CD14-positive monocyte (primary cell): ENCODE results near the gene C2orf76. TPM values are rescaled to one million over a fixed set of nuclear protein-coding genes. Genes with fewer than 3 reads are reported as not detected.

Experiments used
- DNase-seq, 3 donors: peaks; one replicate each; pipeline ENCODE4 v3.0.0-alpha.2; 2011 to 2022
- H2AFZ ChIP-seq: 2 replicates; pipeline ENCODE4 v1.6.0; 2012; ENCODE audit warnings: mild to moderate bottlenecking, low read depth, low read length, inconsistent platforms; ENCODE audit not compliant: insufficient read depth, poor library complexity, severe bottlenecking
- H3K27ac ChIP-seq, 2 donors: 1 replicate in 1 of 2; 2 replicates in 1 of 2; pipeline ENCODE4 v1.5.1; 2012 to 2013; ENCODE audit warnings: low read length in 2 of 2, control low read depth in 1 of 2, inconsistent platforms in 1 of 2, low read depth in 1 of 2, mild to moderate bottlenecking in 1 of 2
- H3K27me3 ChIP-seq, 2 donors: one replicate each; pipeline versions ENCODE4 v1.6.0 to v1.6.1; 2011 to 2013; ENCODE audit warnings: low read length in 2 of 2; ENCODE audit not compliant: control insufficient read depth in 2 of 2, insufficient read depth in 2 of 2
- H3K36me3 ChIP-seq, 2 donors: replicated peaks in 1 of 2; 1 replicate in 1 of 2; 2 replicates in 1 of 2; pipeline versions ENCODE4 v1.5.1 to v1.6.1; 2012 to 2013; ENCODE audit warnings: low read length in 2 of 2, control low read depth in 1 of 2, inconsistent platforms in 1 of 2, mild to moderate bottlenecking in 1 of 2; ENCODE audit not compliant: insufficient read depth in 2 of 2, control insufficient read depth in 1 of 2
- H3K4me1 ChIP-seq, 2 donors: 1 replicate in 1 of 2; 2 replicates in 1 of 2; pipeline versions ENCODE4 v1.5.1 to v1.6.1; 2012 to 2013; ENCODE audit warnings: low read length in 2 of 2, control low read depth in 1 of 2, inconsistent platforms in 1 of 2, mild to moderate bottlenecking in 1 of 2, moderate library complexity in 1 of 2; ENCODE audit not compliant: insufficient read depth in 2 of 2, control insufficient read depth in 1 of 2
- H3K4me2 ChIP-seq: replicated peaks from 2 replicates; pipeline ENCODE3; 2012; ENCODE audit warnings: low read length, moderate library complexity, mild to moderate bottlenecking; ENCODE audit not compliant: poor library complexity, severe bottlenecking; ENCODE audit errors: extremely low read depth
- H3K4me3 ChIP-seq, 3 experiments: fragments of 200-600 bp in 1 of 3; sonication (generic) in 1 of 3; replicated peaks in 1 of 3; 1 replicate in 2 of 3; 2 replicates in 1 of 3; pipeline ENCODE4 v1.5.1; 2011 to 2013; ENCODE audit warnings: low read length in 3 of 3, mild to moderate bottlenecking in 3 of 3, control low read depth in 2 of 3, low read depth in 2 of 3, inconsistent platforms in 1 of 3, moderate library complexity in 1 of 3
- H3K79me2 ChIP-seq: 2 replicates; pipeline ENCODE4 v1.6.0; 2012; ENCODE audit warnings: mild to moderate bottlenecking, control low read depth, inconsistent platforms, low read length, moderate library complexity; ENCODE audit not compliant: insufficient read depth
- H3K9ac ChIP-seq: 2 replicates; pipeline ENCODE4 v1.6.0; 2017; ENCODE audit warnings: low read length, mild to moderate bottlenecking; ENCODE audit not compliant: insufficient read depth, poor library complexity, severe bottlenecking
- H3K9me3 ChIP-seq, 2 donors: replicated peaks in 1 of 2; 1 replicate in 1 of 2; 2 replicates in 1 of 2; pipeline versions ENCODE4 v1.5.1 to v1.6.1; 2012 to 2013; ENCODE audit warnings: low read length in 2 of 2, control low read depth in 1 of 2; ENCODE audit not compliant: control insufficient read depth in 1 of 2, insufficient read depth in 1 of 2
- H4K20me1 ChIP-seq: 2 replicates; pipeline ENCODE4 v1.6.0; 2012; ENCODE audit warnings: mild to moderate bottlenecking, low read length, control low read depth, moderate library complexity; ENCODE audit not compliant: insufficient read depth
- H3K27ac Mint-ChIP-seq, 7 donors: one replicate each; pipeline ENCODE4 v1.8.0; 2020; ENCODE audit warnings: mild to moderate bottlenecking in 7 of 7, mixed read lengths in 7 of 7, moderate library complexity in 6 of 7, inconsistent platforms in 2 of 7
- H3K27me3 Mint-ChIP-seq, 3 donors: one replicate each; pipeline ENCODE4 v1.8.0; 2021 to 2022; ENCODE audit warnings: low read depth in 3 of 3, mild to moderate bottlenecking in 3 of 3, mixed read lengths in 3 of 3, moderate library complexity in 3 of 3, inconsistent platforms in 1 of 3
- H3K36me3 Mint-ChIP-seq, 2 donors: one replicate each; pipeline ENCODE4 v1.8.0; 2020; ENCODE audit warnings: mixed read lengths in 2 of 2, inconsistent platforms in 1 of 2, mild to moderate bottlenecking in 1 of 2
- H3K4me1 Mint-ChIP-seq: one replicate; pipeline ENCODE4 v1.8.0; 2020; ENCODE audit warnings: mild to moderate bottlenecking, mixed read lengths
- H3K4me3 Mint-ChIP-seq, 2 donors: one replicate each; pipeline ENCODE4 v1.8.0; 2020; ENCODE audit warnings: mild to moderate bottlenecking in 2 of 2, mixed read lengths in 2 of 2, moderate library complexity in 1 of 2
- H3K9me3 Mint-ChIP-seq, 7 donors: one replicate each; pipeline ENCODE4 v1.8.0; 2020 to 2022; ENCODE audit warnings: mixed read lengths in 7 of 7, mild to moderate bottlenecking in 6 of 7, moderate library complexity in 6 of 7, inconsistent platforms in 2 of 7
- WGBS: methylation state at CpG from one replicate; pipeline ENCODE4 v1.1.5; 2013; ENCODE audit warnings: missing lambda C conversion rate; ENCODE audit not compliant: insufficient coverage; 5-methylcytosine and 5-hydroxymethylcytosine counted together
- intact Hi-C, 2 donors: fragments of 100-400 bp; cut with micrococcal nuclease; formaldehyde crosslinking; loops; one replicate each; pipeline versions ENCODE4 v1.15.0 to v1.15.1; 2023
- polyA plus RNA-seq, 3 donors: library from polyadenylated mRNA; depleted of rRNA in 1 of 3; unstranded in 2 of 3; stranded (reverse) in 1 of 3; fragments of 300-500 nt in 2 of 3; fragments of >200 nt in 1 of 3; fragmentation: Illumina TruSeq in 2 of 3; gene quantifications; 1 replicate in 2 of 3; 2 replicates in 1 of 3; pipeline ENCODE4 v1.2.3, GENCODE V29; 2012 to 2021
- TF ChIP-seq, protein P1 (sequence below): fragments of 200-600 bp; IDR thresholded peaks from one replicate; pipeline ENCODE4 v1.8.0; 2022; ENCODE audit warnings: antibody characterized with exemption, mild to moderate bottlenecking

C2orf76 gene
- polyA plus RNA-seq, 3 donors = 9.7 to 32.5 (median 31.0) TPM

DNA sequence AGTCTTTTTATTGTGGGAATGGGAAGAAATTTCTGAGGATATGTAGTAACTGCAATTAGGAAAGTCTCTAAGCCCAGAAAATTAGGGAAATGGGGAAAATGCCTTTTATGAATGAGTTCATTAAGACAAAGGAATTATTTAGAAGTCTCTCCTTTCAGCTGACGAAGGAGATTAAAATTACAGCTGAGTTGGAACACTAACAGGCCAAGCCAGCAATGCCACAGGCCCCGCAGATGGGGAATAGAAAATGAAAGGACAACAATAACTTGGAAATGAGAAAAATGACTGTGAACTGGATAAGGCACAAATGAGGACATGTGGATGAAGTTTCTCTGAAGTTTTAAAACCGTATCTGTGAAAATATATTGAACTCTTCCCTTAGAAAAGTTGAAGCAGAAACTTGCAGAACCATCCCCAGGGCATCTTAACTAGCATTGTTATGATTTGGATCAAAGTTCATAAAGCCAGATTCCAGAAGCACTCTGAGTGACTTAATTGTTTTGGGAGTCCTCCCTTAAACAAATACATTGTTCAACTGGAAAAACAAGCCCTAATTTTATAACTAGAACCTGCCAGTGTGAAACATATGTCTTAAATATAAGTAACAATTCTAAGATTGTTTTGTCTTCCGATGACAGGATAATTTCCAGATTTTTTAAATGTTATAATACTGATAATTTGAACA is 51.3 kb downstream of the C2orf76 start:
- no peak for DNase-seq
- no peak overlapping the region for H3K4me3 Mint-ChIP-seq
- H3K9ac ChIP-seq = no peak overlapping the region
- H3K4me2 ChIP-seq = no peak overlapping the region
- peaks cover 0 to 1% (median 0%) of the 10 kb centered on the region in 3 donors for H3K27me3 Mint-ChIP-seq
- H3K79me2 ChIP-seq = no peaks in the 10 kb centered on the region
- H3K27ac Mint-ChIP-seq = peak overlapping the region in 1 of 7 donors; percentile 40
- H3K4me3 ChIP-seq = no peak overlapping the region
- intact Hi-C loops = no loop called here
- no peaks in the 10 kb centered on the region for H4K20me1 ChIP-seq
- no peaks in the 10 kb centered on the region for H3K36me3 ChIP-seq
- no peak overlapping the region for H2AFZ ChIP-seq
- no peaks in the 10 kb centered on the region for H3K27me3 ChIP-seq
- H3K4me1 Mint-ChIP-seq = no peaks in the 10 kb centered on the region
- no peaks in the 10 kb centered on the region for H3K4me1 ChIP-seq
- WGBS = no CpG with 5 or more reads among the region's 4 CpGs
- no peaks in the 10 kb centered on the region for H3K9me3 Mint-ChIP-seq
- no peak overlapping the region for H3K27ac ChIP-seq
- H3K9me3 ChIP-seq = no peaks in the 10 kb centered on the region
- TF ChIP-seq, protein P1, sequence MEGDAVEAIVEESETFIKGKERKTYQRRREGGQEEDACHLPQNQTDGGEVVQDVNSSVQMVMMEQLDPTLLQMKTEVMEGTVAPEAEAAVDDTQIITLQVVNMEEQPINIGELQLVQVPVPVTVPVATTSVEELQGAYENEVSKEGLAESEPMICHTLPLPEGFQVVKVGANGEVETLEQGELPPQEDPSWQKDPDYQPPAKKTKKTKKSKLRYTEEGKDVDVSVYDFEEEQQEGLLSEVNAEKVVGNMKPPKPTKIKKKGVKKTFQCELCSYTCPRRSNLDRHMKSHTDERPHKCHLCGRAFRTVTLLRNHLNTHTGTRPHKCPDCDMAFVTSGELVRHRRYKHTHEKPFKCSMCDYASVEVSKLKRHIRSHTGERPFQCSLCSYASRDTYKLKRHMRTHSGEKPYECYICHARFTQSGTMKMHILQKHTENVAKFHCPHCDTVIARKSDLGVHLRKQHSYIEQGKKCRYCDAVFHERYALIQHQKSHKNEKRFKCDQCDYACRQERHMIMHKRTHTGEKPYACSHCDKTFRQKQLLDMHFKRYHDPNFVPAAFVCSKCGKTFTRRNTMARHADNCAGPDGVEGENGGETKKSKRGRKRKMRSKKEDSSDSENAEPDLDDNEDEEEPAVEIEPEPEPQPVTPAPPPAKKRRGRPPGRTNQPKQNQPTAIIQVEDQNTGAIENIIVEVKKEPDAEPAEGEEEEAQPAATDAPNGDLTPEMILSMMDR = no peak
- peaks cover 8 to 12% of the 10 kb centered on the region in 2 donors for H3K36me3 Mint-ChIP-seq

DNA sequence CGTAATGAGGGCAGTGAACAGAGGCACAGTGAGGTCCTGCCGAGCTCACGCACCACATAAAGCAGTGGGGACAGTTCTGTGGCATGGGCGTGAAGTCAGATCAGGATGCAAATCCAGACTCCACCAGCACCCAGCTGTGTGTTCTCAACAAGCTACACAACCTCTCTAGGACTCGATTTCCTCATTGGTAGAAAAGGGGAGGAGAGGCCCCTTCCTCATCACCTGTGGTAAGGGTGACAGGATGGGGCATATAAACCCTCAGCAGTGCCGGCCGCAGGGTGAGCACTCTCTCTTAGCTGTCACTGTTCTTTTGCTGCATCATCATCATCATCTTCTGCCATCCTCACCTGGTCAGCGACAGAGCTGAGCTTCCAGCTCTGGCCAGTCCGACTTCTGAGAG is 54.8 kb downstream of the C2orf76 start:
- intact Hi-C loops = no loop called here
- H3K79me2 ChIP-seq = no peaks in the 10 kb centered on the region
- no peaks in the 10 kb centered on the region for H3K4me1 ChIP-seq
- Mint-ChIP-seq H3K4me1 (no peaks in the 10 kb centered on the region), H3K27ac (peak overlapping the region in 1 of 7 donors; percentile 52), H3K27me3 (peaks cover 0 to 1% (median 0%) of the 10 kb centered on the region in 3 donors), H3K36me3 (peaks cover 10 to 12% of the 10 kb centered on the region in 2 donors), H3K9me3 (no peaks in the 10 kb centered on the region), H3K4me3 (no peak overlapping the region)
- no peak overlapping the region for H3K27ac ChIP-seq
- no peaks in the 10 kb centered on the region for H3K36me3 ChIP-seq
- H3K27me3 ChIP-seq = no peaks in the 10 kb centered on the region
- no peak overlapping the region for H3K4me2 ChIP-seq
- DNase-seq = no peak
- H4K20me1 ChIP-seq = no peaks in the 10 kb centered on the region
- WGBS = 78% methylated on average over 4 of the region's 9 CpGs
- no peak overlapping the region for H3K4me3 ChIP-seq
- TF ChIP-seq, protein P1 = no peak
- no peak overlapping the region for H2AFZ ChIP-seq
- no peak overlapping the region for H3K9ac ChIP-seq
- H3K9me3 ChIP-seq = no peaks in the 10 kb centered on the region
